Mammary epithelial cell (primary cell): ENCODE results near the gene SAMSN1.

Experiments used
- EZH2 ChIP-seq: IDR thresholded peaks from 2 replicates; pipeline ENCODE4 v1.6.1; 2012; ENCODE audit warnings: low read length, inconsistent platforms, borderline replicate concordance
- TF ChIP-seq, protein P1 (sequence below), 2 donors: IDR thresholded peaks in 1 of 2; conservative IDR thresholded peaks in 1 of 2; 2 replicates each; pipeline ENCODE4 v1.5.1; 2011 to 2012; ENCODE audit warnings: inconsistent platforms in 2 of 2, low read length in 2 of 2, mild to moderate bottlenecking in 2 of 2, control low read depth in 1 of 2, low read depth in 1 of 2; ENCODE audit not compliant: insufficient read depth in 1 of 2; ENCODE audit errors: extremely low read depth in 1 of 2

DNA sequence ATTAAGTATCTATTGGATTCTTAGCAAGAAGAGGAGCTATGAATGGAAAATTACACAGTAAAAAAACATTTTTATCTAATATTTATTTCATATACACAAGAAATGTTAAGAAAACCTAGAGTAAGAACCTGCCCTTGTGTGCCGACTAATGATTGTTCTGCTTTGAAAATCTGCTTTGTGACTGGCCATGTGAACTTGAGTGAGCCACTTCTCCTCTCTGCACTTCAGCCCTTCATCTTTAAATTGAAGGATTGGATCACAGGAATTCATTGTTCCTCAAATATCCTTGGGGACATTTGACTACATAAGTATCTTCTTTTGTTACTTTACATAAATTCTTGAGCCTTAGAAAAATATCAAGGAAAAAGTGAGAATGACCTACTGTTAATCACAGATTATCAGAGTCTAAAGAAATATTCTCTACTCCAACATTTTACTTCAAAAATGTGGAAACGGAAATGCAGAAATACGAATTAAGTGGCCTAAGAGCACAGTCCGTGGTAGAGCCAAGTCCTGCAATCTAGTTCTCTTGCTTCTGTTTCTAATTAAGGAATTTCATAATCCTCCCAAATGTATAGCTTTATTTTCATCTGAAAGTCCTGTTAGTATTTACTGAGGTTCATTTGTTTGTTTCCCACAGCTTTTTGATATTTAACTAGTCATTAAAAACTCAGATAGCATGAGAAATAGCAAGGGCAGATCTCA is 46.3 kb upstream of the SAMSN1 start:
- TF ChIP-seq, protein P1, sequence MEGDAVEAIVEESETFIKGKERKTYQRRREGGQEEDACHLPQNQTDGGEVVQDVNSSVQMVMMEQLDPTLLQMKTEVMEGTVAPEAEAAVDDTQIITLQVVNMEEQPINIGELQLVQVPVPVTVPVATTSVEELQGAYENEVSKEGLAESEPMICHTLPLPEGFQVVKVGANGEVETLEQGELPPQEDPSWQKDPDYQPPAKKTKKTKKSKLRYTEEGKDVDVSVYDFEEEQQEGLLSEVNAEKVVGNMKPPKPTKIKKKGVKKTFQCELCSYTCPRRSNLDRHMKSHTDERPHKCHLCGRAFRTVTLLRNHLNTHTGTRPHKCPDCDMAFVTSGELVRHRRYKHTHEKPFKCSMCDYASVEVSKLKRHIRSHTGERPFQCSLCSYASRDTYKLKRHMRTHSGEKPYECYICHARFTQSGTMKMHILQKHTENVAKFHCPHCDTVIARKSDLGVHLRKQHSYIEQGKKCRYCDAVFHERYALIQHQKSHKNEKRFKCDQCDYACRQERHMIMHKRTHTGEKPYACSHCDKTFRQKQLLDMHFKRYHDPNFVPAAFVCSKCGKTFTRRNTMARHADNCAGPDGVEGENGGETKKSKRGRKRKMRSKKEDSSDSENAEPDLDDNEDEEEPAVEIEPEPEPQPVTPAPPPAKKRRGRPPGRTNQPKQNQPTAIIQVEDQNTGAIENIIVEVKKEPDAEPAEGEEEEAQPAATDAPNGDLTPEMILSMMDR (conservative IDR thresholded peaks at IDR 0.05 in 1 of 2, IDR thresholded peaks at IDR 0.05 in 1 of 2; ENCODE audit: extremely low read depth in 1 of 2, insufficient read depth in 1 of 2, low read depth in 1 of 2, low read length in 2 of 2), result no peak
- no peak for TF ChIP-seq EZH2
